Hepatocyte (in vitro differentiated cells): ENCODE results near the gene PERM1. TPM values are rescaled to one million over a fixed set of nuclear protein-coding genes. Genes with fewer than 3 reads are reported as not detected.

Source experiments
- DNase-seq: peaks from one replicate; pipeline ENCODE4 v3.0.0-alpha.2; 2016; ENCODE audit warnings: low spot score
- H2AFZ ChIP-seq: fragments of 200-600 bp; sonication (generic); 2 replicates; pipeline ENCODE4 v1.6.0; 2016; ENCODE audit warnings: antibody characterized with exemption, mild to moderate bottlenecking
- H3K27ac ChIP-seq: fragments of 200-600 bp; sonication (generic); 2 replicates; pipeline ENCODE4 v1.5.1; 2016; ENCODE audit warnings: mild to moderate bottlenecking
- H3K27me3 ChIP-seq: fragments of 200-600 bp; sonication (generic); 2 replicates; pipeline ENCODE4 v1.6.1; 2016
- H3K36me3 ChIP-seq: fragments of 200-600 bp; sonication (generic); replicated peaks from 2 replicates; pipeline ENCODE4 v1.5.1; 2016; ENCODE audit warnings: low read depth; ENCODE audit not compliant: insufficient read depth
- H3K4me1 ChIP-seq: fragments of 200-600 bp; sonication (generic); 2 replicates; pipeline ENCODE4 v1.5.1; 2016; ENCODE audit warnings: mild to moderate bottlenecking, moderate library complexity; ENCODE audit not compliant: insufficient read depth
- H3K4me2 ChIP-seq: fragments of 200-600 bp; sonication (generic); 2 replicates; pipeline ENCODE4 v1.6.0; 2016
- H3K4me3 ChIP-seq: fragments of 200-600 bp; sonication (generic); 2 replicates; pipeline ENCODE4 v1.5.1; 2016; ENCODE audit warnings: mild to moderate bottlenecking
- H3K79me2 ChIP-seq: fragments of 200-600 bp; sonication (generic); 2 replicates; pipeline ENCODE4 v1.6.0; 2017; ENCODE audit warnings: mild to moderate bottlenecking
- H3K9me2 ChIP-seq: fragments of 200-600 bp; sonication (generic); replicated peaks from 2 replicates; pipeline ENCODE4 v1.6.0; 2017; ENCODE audit warnings: mild to moderate bottlenecking; ENCODE audit not compliant: insufficient read depth
- H3K9me3 ChIP-seq: fragments of 200-600 bp; sonication (generic); 2 replicates; pipeline ENCODE4 v1.5.1; 2016; ENCODE audit warnings: low read depth, mild to moderate bottlenecking
- H4K20me1 ChIP-seq: fragments of 200-600 bp; sonication (generic); 2 replicates; pipeline ENCODE4 v1.6.0; 2016; ENCODE audit warnings: mild to moderate bottlenecking; ENCODE audit not compliant: insufficient read depth, poor library complexity, severe bottlenecking
- CTCF ChIP-seq: fragments of 200-600 bp; sonication (generic); IDR thresholded peaks from 2 replicates; pipeline ENCODE4 v1.5.1; 2016; ENCODE audit warnings: antibody characterized with exemption, mild to moderate bottlenecking; ENCODE audit not compliant: poor library complexity
- EZH2 ChIP-seq: fragments of 200-600 bp; sonication (generic); IDR thresholded peaks from 2 replicates; pipeline ENCODE4 v1.6.1; 2016; ENCODE audit warnings: antibody characterized with exemption, mild to moderate bottlenecking, borderline replicate concordance
- EZH2phosphoT487 ChIP-seq: fragments of 200-600 bp; sonication (generic); IDR thresholded peaks from one replicate; pipeline ENCODE4 v1.6.1; 2018; ENCODE audit warnings: antibody characterized with exemption, mild to moderate bottlenecking, low read depth, moderate library complexity; ENCODE audit not compliant: unreplicated experiment, severe bottlenecking
- WGBS: methylation state at CpG from one replicate; pipeline ENCODE4 v1.1.6; 2016; ENCODE audit warnings: low lambda C conversion rate; ENCODE audit errors: missing lambda C conversion rate; 5-methylcytosine and 5-hydroxymethylcytosine counted together
- polyA plus RNA-seq: library from polyadenylated mRNA; unstranded; fragments of >200 nt; fragmentation: Nextera tagmentation; extraction: Ambion mirVana; gene quantifications from 2 replicates; pipeline ENCODE4 v1.2.1, GENCODE V29; 2016
- total RNA-seq: library from RNA; depleted of rRNA; stranded (reverse); fragments of >200 nt; gene quantifications from 2 replicates; pipeline ENCODE4 v1.2.3, GENCODE V29; 2014

PERM1 gene
- total and polyA plus RNA-seq, 2 experiments from 2014 or later = 1.3 TPM; not detected in 1

GRCh38 chr1:935751-936231, 46.1 kb downstream of the PERM1 start:
- peak overlapping the region; percentile 65 for H3K4me2 ChIP-seq
- no peaks in the 10 kb centered on the region for H3K9me2 ChIP-seq
- H3K9me3 ChIP-seq = no peaks in the 10 kb centered on the region
- H2AFZ ChIP-seq = no peak overlapping the region
- TF ChIP-seq EZH2phosphoT487 (no peak), EZH2 (no peak), CTCF (no peak)
- 13% methylated on average over 22 of the region's 30 CpGs for WGBS
- peaks cover 44% of the 10 kb centered on the region for H3K4me1 ChIP-seq
- peak; percentile 80 for DNase-seq
- peaks cover 29% of the 10 kb centered on the region for H3K27me3 ChIP-seq
- no peaks in the 10 kb centered on the region for H3K36me3 ChIP-seq
- H4K20me1 ChIP-seq = no peaks in the 10 kb centered on the region
- H3K27ac ChIP-seq = no peak overlapping the region
- H3K79me2 ChIP-seq = no peaks in the 10 kb centered on the region
- H3K4me3 ChIP-seq = no peak overlapping the region

- peaks cover 39% of the 10 kb centered on the region for H3K4me1 ChIP-seq
- no peaks in the 10 kb centered on the region for H3K79me2 ChIP-seq
- WGBS = 20% methylated on average over 32 of the region's 37 CpGs
- peak overlapping the region; percentile 65 for H3K4me2 ChIP-seq
- no peak for DNase-seq
- peaks cover 23% of the 10 kb centered on the region for H3K27me3 ChIP-seq
- H4K20me1 ChIP-seq = no peaks in the 10 kb centered on the region
- no peaks in the 10 kb centered on the region for H3K36me3 ChIP-seq
- no peaks in the 10 kb centered on the region for H3K9me3 ChIP-seq
- H3K27ac ChIP-seq = no peak overlapping the region
- H2AFZ ChIP-seq = no peak overlapping the region
- no peak for TF ChIP-seq EZH2phosphoT487
- no peak for TF ChIP-seq CTCF
- no peak for TF ChIP-seq EZH2
- H3K9me2 ChIP-seq = no peaks in the 10 kb centered on the region
- H3K4me3 ChIP-seq = no peak overlapping the region
Measured at GRCh38 chr1:934991-935750, 46.7 kb downstream of the PERM1 start.

GRCh38 chr1:933603-933940, 48.3 kb downstream of the PERM1 start:
- no peak for DNase-seq
- no peak overlapping the region for H3K4me2 ChIP-seq
- TF ChIP-seq CTCF = no peak
- TF ChIP-seq EZH2 = no peak
- TF ChIP-seq EZH2phosphoT487 = no peak
- WGBS = 37% methylated on average over 9 of the region's 10 CpGs
- H3K27me3 ChIP-seq = peaks cover 23% of the 10 kb centered on the region
- H3K36me3 ChIP-seq = no peaks in the 10 kb centered on the region
- H3K4me3 ChIP-seq = no peak overlapping the region
- no peak overlapping the region for H2AFZ ChIP-seq
- H4K20me1 ChIP-seq = no peaks in the 10 kb centered on the region
- H3K9me3 ChIP-seq = no peaks in the 10 kb centered on the region
- H3K27ac ChIP-seq = no peak overlapping the region
- peaks cover 28% of the 10 kb centered on the region for H3K4me1 ChIP-seq
- H3K79me2 ChIP-seq = no peaks in the 10 kb centered on the region
- no peaks in the 10 kb centered on the region for H3K9me2 ChIP-seq
